T-helper 2 cell (primary cell): ENCODE results near the gene TFEB.
A peak's percentile ranks its signal among the peaks of the same experiment; 100 is the strongest.

Experiments used
- DNase-seq, 5 experiments: peaks; one replicate each; pipeline versions ENCODE4 v3.0.0 to v3.0.0-alpha.2; 2012 to 2022

TFEB gene

DNA sequence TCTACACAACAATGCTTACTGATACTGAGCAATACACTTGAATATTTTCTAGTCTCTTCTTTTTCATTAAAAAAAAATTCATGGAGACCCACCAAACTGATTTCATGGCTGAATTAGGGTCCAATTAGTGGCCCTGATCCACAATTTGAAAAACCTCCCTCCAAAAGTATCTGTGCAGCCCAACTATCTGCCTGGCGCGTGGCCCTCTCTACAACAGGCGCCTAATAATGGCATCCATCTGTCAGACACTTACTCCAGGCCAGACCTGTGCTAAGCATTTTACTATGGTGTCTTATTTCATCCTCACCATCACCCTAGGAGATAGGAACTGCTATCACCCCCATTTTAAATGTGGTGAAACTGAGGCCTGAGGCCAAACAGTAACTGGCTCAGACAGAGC lies 14.0 kb downstream of the TFEB start:
- no peak for DNase-seq

DNA sequence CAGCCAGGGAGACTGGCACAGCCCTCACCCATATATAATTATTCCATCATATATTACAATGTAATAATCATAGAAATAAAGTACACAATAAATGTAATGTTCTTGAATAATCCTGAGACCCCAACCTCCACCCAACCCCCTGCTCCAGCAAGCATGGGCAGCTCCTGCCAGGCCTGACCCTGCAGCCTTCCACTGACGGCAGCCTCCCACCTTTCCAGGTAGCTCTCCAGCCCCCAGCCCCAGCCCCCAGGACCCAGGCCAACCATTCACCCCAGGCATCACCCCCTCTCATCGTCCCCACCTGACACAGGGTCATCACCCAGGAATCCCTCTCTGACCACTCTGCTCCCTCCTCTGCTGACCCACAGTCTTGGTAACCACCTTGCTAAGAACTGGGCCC lies 14.6 kb downstream of the TFEB start:
- no peak for DNase-seq

DNA sequence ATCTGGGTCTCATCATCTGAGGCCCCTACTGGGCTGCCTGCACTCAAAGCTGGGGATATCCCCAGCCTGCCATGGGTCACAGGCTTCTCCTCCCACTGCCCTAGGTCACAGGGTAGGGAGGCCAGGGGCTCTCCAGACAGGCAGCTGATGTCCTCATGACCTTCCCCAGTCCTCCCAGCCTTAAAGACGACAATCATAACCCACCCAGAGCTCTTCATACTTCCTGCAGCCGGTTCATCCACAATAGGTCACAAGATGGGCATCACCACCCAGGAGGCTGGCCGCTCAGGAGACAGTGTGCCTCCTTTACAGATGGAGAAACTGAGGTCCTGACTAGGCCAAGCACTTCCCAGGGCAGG lies 15.2 kb downstream of the TFEB start:
- no peak for DNase-seq

DNA sequence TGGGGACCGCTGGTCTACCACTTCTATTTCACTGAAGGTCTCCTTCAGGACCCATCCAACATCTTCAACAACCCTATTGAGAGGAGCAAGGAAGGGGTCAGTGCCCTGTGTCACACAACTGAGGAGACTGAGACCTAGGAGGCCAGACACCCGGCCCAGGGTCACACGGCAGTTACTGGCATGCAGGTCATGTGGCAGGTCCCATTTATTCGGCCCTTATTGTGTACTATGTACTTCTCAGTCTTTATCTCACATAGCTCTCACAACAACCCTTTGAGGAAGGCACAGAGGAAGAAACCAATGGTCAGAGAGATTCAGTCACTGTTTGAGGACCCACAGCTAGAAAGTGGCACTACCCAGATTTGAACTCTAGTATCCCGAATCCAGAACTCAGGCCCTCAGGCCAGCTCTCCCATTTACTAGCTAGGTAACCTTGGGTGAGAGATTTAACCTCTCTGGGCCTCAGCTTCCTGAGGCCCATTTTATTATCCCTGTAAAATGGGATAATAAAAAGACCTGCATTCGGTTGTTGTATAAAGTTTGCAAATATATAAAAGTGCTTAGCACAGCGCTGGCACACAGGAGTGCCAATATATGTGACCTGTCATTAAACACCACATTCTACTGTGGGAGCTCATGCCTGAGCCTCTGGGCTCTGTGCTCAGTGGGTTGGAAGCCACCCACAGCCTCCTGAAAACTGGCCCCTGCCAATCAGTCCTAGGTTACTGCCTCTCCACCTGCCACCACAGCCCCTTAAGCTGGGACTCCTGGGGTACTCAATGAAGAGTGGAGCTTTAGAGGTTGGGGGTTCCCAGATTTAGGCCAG lies 15.8 kb downstream of the TFEB start:
- DNase-seq = no peak

DNA sequence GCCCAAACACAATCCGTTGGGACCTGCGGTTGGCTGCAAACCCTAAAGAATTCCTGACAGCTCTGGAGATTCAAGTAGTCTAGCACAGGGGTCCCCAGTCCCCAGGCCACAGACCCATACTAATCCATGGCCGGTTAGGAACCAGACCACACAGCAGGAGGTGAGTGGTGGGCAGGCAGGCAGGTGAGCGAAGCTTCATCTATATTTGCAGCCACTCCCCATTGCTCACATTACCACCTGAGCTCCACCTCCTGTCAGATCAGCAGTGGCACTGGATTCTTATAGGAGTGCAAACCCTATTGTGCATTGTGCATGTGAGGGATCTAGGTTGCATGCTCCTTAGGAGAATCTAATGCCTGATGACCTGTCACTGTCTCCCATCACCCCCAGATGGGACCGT lies 16.6 kb downstream of the TFEB start:
- DNase-seq = no peak

DNA sequence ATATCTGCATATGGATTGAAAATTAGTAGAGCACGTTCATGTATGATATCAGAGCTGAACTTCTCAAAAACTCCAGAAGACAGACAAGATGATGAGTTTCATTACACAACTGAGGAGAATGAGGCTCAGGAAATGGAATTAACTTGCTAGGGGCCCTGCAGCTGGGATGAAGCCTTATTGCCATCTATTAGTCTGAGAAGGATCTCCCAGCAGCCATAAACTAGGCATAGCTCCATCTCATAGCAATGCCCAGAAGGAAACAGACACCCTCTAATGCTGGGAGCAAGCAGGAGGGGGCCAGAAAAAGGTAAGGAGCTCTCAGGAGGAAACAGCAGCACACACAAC lies 18.0 kb downstream of the TFEB start:
- no peak for DNase-seq

DNA sequence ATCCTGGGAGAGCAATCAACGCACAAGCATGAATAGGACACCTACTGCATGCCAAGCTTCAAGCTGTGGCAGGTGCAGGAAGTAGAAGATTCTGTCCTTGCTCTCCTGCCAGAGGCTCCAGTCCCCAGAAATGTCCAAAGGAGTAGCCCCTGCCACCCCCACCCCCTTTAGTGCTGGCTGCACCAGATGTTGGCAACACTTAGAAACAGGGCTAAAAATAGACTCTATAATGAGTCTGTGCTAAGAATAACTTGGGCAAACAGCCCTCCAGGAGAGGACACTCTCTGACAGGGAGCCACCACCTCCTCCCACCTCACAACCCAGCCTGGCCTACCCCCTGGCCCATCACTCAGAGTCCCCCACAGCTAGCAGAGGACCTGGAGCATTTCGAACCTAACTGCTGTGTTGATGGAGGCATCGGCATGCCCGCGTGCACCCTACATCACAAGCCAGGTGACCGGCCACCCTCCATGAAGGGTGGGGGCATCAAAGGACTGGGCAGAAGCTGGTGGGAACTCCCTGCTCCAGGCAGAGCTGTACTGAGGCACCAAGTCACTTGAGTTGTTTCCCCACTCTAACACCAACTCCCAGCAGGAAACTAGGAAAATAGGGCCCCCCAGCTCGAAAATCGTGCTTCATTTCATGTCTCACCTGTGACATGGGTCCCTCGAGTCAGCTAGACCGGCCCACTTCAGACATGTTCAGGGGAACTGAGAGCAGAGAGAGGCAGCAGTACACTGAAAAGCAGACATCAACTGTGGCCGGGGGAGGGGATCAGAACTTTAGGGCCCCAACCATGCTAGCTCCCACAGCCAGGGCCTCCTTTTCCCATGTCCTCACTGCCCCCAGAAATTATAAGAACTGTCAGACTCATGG lies 18.7 kb downstream of the TFEB start:
- no peak for DNase-seq

DNA sequence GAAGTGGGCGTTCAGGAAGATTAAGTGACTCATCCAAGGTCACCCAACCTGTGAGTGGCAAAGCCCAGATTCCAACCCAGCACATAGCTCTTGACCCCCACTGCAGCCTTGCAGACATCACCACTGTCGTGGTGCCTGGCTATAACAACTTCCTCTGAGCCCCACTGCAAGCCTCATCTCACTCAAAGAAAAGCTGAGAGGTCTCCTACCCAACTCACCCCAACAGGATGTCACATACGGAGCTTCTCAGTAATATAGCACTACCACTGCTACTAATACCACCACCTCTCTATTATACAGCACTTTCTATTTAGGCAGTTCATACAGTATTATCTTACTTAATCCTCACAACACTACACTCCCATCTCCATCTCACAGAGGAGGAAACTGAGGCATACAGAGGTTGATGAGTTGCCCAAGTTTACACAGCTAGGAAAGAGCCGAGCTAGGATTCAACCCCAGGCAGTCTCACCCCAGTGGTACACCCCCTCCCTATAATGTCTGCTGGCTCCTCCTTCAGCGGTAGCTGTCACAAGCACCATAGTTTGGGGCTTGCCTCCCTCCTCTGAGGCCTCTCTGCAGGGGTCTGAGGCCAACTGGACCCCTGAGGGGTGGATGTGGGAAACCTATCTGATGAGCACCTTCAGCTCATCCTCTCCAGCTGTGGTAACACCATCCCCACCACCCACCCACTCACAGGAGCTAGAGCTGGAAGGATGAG lies 19.5 kb downstream of the TFEB start:
- DNase-seq = peak in 1 of 5 experiments; percentile 24

DNA sequence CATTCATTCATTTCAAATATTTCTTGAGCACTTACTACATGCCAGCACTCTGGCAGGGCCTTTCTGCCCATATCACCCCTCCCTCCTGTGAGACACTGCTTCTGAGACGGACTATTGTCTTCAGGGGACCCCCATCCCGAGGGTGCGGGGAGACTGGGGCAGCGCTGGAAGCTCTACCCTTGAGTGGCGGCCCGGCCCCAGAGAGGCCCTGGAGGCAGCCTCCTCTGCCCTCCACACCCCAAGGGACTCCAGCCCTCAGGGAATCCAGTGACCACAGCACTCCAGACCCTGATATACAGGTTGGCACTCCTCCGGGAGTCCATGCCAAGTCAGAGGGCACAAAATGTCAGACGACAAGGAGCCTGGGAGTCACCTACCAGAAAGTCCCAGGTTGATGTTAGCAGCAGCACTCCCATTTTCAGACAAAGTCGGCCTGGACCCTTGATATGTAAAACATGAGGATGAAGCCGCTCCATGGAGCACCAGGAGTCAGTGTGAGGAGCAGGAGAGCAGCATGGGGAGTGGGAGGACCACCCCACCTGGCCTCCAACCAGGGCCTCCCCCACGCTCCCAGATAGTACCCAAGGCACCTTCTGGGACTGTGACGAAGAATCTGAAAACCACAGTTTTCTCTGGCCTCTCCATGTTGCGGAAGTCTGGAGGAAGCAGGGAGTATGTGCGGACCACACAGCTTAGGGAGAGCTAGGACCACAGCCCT lies 20.7 kb downstream of the TFEB start:
- DNase-seq = no peak

DNA sequence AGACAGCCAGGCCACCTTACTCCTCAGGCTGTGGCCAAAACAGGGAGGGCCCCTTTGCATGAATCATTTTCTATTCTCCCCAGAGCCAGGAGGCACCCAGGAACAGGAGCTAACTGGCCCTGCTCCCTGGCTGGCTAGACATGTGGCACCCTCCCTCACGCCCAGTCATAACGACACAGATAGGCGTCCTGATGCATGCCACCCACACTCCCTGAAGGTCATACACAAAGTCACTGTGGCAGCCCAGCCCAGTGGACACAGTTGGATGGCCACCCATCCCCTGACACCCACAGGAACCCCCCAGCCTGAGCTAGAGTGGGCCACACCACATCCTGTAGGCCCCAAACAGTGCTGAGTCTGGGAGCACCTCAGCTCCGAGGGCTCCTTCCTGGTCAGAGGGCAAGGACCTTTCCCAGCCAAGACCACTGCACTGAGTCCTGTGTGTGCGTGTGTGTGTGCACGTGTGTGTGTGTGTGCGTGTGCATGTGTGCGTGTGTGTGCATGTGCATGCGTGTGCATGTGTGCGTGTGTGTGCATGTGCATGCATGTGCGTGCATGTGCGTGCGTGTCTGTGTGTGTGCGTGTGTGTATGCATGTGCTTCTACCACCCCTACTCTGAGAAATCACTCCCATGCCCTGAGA lies 21.6 kb downstream of the TFEB start:
- peak in 1 of 5 experiments; percentile 30 for DNase-seq

DNA sequence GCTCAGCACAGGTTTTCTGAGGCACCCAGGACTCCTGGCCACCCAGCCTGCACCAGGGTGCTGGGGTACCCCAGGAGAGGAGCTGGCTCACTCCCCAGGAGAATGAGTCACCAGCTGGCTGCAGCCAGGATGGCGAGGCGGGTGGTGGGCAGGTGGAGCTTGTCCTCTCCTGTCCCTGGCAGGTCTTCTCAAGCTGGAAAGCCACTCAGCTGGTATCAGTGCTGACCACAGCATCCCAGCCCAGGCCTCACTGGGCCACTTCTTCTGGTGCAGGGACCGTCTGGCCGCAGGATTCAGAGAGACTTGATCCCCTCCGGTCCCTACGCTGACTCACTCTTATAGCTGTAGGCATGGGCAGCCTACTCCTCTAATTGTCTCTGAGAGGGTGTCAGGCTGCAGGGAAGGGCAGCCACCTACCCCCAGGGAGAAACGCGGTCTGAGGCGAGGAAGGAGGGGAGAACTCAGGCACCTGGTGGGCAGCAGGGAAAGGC lies 22.2 kb downstream of the TFEB start:
- DNase-seq = no peak

DNA sequence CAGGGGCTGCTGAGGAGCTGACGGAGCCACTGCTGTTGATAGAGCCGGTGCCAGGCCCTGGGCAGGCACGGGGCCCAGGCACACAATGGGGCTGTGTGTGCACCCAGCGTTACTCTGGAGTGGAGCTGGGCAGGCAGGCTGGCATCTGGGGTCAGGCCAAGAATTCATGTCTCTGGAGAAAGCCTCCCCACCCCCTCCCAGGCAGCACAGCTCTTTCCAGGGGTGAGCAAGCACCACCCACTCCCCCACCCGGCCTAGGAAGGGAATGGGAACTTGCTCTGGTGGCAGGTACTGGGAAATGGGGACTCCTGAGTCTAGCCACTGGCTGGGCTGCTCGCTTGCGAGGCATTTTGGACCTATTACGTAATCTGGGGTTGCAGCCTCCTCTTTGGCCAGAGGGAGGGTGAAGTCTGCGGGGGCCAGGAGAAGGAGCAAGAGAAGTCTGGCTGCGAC lies 22.7 kb downstream of the TFEB start:
- no peak for DNase-seq

DNA sequence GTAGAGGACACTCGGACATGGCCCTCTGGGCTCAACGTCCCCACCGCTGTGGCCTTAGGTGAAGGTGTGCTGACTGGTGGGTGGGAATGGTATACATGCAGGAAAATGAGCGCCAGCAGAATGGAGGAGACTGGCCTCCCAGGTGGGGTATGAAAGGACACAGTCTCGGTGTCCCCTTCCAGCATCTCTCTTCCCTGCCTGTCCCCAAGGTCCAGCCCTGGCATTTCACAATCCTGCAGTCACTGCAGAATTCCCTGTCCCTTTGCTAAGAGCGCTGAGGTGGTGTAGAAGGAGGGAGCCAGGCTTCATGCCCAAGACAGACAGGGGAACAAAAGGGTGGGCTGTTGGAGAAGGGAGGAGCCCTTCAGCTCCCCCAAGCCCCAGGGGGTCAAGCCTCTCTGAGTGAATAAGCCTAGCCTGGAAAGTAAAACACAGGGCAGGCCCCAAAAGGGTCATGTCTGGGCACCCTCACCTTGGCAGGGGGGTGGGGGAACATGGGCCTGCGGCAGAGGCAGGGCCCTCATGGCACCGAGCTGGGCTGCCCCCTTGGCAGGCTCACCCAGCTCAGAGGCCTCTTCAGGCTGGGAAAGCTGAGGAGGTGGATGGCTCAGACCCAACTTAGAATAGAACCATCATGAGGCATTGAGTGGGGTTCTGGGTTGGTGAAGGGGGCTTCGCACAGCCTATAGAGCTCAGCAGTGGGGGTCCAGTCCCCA lies 23.9 kb downstream of the TFEB start:
- no peak for DNase-seq

DNA sequence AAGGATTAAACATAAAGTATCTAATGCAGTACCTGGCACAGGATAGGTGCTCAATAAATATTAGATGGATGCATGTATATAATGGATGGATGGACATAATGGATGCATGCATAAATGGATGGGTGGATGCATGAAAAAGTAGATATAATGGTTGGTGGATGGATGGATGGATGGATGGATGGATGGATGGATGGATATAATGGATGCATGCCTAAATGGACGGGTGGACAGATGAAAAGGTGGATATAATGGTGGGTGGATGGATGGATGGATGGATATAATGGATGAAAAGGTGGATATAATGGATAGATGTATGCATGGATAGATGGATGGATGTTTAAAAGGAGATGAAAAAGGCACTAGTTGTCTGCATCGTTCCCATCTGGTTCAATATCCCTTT lies 26.0 kb downstream of the TFEB start:
- no peak for DNase-seq

DNA sequence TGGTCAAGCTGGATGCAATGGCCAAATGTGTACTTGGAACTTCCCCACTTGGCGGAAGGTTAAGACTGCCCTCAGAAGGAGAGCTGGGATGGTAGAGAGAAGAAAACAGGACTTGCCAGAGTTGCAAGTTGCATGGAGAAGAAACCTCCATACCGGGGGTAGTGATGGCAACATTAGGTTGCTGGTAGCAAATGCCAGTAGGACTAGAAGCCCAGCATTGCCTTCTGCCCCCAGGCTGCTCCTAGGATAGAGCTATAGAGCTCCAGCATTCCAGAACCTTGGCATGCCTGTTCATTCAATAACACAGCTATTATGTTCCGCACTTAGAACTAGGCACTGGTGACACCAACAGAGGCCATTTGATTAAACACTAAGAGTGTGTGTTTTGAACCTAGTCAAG lies 26.6 kb downstream of the TFEB start:
- no peak for DNase-seq

DNA sequence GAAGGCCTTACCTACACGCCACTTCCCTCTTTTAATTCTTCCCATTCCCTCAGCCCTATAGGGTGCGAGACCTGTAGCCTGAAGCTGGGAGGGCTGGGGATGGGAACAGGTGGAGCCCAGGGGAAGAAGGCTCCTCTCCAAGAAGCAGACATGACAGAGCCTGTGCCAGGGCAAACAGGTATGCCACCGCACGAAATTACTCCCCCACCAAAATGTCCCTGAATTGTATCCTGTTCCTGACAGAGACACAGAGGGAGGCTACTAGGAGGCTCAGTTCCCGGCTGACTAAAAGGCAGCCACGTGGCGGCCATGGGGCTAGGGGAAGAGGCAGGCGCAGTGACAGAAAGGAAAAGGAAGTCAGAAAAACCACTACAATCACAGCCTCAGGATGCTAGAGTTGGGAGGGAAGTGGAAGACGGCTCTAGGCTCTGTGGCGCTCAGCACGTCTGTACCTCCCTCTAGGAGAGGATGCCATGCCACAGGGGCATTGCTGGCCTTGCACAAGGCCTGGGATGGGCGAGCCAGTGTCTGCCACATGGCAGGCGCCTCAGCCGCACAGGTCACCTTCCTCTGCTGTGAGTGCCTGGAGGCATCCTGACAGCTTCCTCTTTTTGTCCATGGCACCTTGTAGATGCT lies 27.7 kb downstream of the TFEB start:
- DNase-seq = peak in 3 of 5 experiments; percentile 23 to 61 (median 44)

DNA sequence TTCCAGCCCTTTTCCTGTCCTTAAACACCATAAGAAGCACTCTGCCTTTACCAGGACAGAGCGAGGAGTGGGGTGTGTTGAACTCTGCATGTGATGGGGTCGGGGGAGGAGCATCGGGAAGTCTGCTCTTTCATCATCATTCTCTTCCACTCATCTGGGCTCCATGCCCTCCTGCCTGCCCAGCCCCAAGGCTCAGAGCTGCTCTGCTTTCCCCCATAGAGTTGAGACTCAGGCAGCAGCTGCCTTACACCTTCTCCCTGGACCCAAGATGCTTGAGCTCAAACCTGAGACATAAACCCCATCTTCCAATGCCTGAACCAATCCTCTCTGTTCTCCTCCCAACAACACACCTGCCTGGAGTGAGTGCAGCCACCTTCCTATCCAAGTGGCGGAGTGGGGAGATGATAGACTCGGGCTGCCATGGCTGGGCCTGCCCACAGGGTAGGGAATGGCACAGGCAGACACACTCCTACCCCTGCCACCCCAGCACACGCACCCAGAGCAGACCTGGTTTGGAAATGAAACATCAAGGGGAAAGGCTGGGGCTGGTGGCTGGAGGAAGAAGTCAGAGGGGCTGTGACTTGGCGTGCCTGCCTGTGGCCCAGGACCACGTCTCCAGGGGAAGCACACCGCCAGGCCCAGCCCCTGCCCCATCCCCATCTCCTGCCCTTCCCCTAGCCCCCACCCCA lies 28.4 kb downstream of the TFEB start:
- DNase-seq = peak in 1 of 5 experiments; percentile 19

DNA sequence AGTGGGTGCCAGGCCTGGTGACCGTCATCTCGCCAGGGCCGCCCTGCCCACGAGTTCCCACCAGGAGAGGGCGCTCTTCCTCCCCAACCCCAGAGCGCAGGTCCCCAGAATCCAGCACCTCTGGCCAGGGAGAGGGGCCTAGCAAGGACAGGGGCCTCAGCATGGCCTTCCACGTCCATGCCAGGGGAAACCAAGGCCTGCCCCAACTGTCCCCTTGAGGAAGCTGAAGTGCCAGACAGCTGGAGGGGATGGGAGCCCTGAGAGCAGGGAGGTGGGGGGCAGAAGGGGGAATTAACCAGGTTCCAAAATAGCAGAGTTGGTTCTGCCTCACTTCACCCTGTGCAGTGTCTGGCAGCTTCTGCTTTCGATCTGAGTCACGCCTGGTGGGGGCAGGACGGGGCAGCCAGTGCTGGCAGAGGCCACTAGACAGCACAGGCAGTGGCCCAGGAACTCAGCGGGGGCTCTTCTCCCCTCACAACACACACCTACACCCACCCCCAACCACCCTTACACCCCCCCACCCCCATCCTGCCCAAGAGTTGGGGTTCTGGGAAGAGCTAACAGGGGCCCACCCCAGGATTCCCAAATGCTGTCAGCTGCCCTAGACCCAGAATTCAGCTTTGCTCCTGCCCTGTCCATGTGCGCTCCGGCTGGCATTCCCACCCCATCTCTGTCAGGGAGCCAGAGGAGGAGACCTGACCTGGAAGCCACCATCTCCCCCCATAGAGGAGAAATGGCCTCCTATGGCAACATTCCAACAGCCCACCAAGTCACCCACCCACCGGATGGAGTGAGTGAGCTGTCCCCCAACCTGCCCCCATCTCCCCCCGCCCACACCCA lies 29.2 kb downstream of the TFEB start:
- DNase-seq = peak in 4 of 5 experiments; percentile 25 to 89 (median 54)
